Vagina (tissue), 2 donors: ENCODE measurements around the gene GRAP.

Experiments used
- POLR2AphosphoS5 ChIP-seq, 2 donors: sonication (generic); formaldehyde crosslinking; IDR thresholded peaks; one replicate each; pipeline ENCODE4 v1.9.0; 2017; ENCODE audit warnings: antibody characterized with exemption in 2 of 2, mild to moderate bottlenecking in 2 of 2, low read depth in 1 of 2; ENCODE audit not compliant: insufficient read depth in 1 of 2
- TF ChIP-seq, protein P1 (sequence below), 3 experiments: fragments of 450-650 bp in 2 of 3; fragments of 200-600 bp in 1 of 3; sonication (generic) in 1 of 3; IDR thresholded peaks; one replicate each; pipeline ENCODE4 v1.5.1; 2017 to 2019; ENCODE audit warnings: antibody characterized with exemption in 3 of 3, mild to moderate bottlenecking in 2 of 3, moderate library complexity in 2 of 3

DNA sequence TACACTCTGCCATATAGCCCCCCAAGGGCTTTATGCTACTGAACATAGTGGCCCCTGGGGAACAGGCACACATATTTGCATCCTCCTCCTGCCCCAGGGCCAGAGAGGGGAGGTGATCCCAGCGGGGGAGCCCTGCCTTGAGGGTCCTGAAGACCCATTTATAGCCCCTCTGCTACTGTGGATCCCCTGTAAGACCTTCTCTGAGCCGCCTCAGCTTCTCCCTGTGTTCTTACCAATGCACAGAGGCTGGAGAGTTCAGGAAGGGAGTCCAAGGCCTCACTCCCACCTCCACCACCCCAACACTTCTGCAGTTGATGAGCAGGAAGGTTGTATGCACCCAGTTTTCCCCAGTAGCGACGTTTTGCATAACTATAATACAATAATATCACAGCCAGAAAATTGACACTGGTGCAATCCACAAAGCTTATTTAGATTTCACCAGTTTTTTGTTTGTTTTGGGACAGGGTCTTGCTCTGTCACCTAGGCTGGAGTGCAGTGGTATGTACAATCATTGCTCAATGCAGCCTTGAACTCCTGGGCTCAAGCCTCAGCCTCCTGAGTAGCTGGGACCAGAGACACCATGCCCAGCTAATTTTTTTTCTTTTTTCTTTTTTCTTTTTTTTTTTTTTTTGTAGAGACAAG lies 40.8 kb downstream of the GRAP start:
- TF ChIP-seq, protein P1, sequence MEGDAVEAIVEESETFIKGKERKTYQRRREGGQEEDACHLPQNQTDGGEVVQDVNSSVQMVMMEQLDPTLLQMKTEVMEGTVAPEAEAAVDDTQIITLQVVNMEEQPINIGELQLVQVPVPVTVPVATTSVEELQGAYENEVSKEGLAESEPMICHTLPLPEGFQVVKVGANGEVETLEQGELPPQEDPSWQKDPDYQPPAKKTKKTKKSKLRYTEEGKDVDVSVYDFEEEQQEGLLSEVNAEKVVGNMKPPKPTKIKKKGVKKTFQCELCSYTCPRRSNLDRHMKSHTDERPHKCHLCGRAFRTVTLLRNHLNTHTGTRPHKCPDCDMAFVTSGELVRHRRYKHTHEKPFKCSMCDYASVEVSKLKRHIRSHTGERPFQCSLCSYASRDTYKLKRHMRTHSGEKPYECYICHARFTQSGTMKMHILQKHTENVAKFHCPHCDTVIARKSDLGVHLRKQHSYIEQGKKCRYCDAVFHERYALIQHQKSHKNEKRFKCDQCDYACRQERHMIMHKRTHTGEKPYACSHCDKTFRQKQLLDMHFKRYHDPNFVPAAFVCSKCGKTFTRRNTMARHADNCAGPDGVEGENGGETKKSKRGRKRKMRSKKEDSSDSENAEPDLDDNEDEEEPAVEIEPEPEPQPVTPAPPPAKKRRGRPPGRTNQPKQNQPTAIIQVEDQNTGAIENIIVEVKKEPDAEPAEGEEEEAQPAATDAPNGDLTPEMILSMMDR (IDR thresholded peaks at IDR 0.05), result no peak
- no peak for TF ChIP-seq POLR2AphosphoS5 (IDR thresholded peaks at IDR 0.05; ENCODE audit: insufficient read depth in 1 of 2, low read depth in 1 of 2)
